GM12872 (cell line): ENCODE data around the gene PRKCE.

Experiments
- TF ChIP-seq, protein P1 (sequence below): IDR thresholded peaks from 3 replicates; pipeline ENCODE4 v1.5.1; 2011; ENCODE audit warnings: low read depth, mild to moderate bottlenecking, low read length, moderate library complexity; ENCODE audit not compliant: insufficient read depth

The PRKCE gene

DNA sequence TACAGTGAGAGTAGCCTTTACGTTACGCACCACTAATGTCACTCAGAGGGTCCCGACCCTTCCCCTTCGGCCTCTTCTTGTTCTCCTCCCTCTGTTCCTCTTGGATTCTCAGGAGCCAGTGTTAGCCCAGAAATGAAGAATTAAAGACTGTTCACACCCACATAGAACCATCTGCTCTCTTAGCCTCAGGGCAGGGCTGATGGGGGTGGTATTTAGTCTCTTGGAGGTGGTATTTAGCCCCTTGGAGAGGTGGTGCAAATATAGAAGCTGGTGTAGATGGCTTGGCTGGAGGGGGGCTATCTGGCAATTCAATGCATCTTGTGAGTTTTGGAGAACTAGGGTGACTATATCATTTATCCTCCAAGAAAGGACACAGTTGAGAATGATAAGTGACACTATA is 286.5 kb downstream of the PRKCE start:
- TF ChIP-seq, protein P1, sequence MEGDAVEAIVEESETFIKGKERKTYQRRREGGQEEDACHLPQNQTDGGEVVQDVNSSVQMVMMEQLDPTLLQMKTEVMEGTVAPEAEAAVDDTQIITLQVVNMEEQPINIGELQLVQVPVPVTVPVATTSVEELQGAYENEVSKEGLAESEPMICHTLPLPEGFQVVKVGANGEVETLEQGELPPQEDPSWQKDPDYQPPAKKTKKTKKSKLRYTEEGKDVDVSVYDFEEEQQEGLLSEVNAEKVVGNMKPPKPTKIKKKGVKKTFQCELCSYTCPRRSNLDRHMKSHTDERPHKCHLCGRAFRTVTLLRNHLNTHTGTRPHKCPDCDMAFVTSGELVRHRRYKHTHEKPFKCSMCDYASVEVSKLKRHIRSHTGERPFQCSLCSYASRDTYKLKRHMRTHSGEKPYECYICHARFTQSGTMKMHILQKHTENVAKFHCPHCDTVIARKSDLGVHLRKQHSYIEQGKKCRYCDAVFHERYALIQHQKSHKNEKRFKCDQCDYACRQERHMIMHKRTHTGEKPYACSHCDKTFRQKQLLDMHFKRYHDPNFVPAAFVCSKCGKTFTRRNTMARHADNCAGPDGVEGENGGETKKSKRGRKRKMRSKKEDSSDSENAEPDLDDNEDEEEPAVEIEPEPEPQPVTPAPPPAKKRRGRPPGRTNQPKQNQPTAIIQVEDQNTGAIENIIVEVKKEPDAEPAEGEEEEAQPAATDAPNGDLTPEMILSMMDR, result no peak

DNA sequence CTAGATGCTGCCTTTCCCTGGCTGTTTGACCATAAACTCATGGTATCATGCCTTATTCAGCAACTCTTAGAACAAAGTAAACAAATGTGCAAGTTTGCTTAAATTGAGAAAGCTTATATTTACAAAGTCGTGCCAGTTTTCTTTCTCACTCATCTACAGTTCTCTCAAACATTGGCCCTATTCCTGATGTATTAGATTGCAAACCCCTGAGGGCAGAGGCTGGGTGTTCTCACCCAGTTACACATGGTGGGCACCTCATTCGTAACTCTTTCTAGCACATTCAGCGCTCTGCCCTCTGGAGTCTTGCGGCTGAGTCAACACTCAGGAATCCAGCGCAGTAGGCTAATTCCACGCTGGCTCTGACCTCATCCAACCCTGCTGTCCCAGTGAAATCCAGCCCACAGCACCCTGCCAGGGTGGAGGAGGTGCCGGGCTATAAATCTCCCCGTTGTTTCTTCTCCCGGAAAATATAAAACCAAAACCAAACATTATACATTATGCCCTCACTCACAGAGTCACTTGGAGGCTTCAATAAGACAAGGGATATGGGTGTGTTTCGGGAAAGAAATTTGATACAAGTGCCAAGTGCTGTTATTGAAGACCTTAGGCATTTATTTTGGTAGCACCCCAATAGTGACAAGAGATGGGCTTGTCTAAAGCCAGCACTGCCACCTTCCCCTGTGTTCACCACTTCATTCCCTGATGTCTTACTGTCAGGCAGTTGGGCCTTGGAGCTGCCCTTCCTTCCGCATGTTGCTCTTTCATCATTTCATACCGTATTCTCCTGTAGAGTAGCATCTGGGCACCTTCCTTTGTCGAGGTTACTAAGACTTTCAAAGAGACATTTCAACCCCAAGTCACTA is 287.4 kb downstream of the PRKCE start:
- TF ChIP-seq, protein P1, result no peak

DNA sequence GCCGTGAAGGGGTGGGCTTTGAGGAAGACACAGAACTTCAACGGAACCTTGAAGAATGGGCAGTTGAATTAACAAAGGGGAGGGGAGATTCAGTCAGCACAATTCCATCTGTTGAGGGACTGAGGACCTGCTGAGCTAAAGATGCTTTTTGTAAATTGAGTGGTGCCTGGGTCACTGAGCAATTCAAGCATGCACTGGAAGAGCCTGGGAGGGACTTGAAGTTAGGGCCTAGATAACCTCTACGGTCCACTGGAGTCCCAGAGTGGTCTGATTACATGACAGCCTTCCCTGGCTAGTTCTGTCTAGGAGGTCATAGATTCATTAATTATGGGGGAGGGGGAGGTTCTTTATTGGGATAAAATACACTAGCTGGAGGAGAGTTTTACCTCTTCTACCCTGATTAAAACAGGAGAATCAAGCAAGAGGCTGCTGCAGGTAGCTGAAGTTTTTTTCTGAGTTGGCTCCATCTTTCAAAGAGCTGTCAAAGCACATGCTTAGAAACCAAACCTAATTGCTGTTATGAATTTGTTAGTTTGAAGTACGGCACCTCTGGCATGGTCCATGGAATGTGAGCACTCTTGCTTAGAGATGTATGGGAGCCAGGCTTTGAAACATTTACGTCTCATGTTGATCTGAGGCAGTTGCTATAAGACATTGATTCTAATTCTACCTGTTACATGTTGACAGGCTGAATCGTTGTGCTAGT is 290.2 kb downstream of the PRKCE start:
- TF ChIP-seq, protein P1, result no peak

DNA sequence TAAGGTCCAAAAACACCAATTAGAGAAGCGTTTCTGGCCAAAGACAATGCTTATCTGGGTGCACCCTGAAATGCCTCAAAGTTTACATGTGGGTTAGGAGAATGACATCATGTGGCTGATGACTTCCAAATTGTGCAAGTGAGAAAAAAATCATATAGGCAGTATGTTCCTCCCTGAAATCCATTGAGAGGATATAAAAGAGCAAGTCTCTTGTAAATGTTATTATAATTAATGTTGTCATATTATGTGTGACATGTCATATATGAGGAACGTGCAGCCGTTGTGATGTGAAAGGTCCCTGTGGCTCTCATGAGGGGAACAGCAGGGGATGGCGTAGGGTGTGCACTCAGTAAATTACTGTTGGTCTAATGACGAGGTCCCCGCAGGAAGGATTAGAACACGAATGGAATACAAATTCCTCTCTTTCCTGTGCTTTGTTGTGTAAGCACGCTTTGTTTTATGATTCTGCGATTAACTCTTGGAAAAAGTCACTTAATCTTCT is 290.8 kb downstream of the PRKCE start:
- TF ChIP-seq, protein P1, result no peak

DNA sequence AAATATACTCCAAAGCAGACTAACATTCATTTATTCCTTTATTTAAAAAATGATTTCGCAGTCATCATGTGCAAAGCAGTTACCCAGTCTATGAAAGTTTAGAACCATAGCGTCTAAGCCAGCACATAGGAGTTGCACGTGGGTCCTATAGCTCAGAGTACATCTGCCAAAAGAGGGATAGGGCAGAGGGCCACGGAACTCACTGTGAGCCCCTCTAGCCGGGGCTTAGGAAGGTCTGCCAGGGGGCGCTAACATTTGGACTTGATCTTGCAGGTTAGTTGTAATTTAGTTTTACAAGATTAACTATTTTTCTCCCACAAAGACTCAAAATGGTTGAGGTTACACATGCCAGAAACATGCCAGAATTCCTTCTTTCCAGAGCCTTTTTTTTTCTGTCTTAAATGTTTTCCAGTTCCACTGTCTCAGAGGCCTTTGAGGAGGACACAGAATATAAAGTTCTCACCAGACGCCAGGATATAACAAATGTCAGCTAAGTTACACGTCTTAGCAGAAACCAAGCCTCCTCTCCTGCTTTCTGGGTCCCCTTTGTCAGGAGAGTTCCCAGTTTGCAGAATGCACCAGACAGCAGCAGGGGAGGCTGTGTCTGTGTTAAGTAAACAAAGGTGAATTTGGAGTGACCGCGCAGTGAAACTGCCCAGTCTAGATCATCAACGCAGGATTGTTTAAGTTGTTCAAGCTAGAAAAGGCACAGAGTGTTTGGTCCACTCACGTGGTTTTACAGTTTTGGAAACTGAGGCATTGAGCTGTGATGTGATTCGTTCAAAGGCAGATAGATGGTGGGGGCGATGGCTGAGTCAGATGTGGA is 292.0 kb downstream of the PRKCE start:
- TF ChIP-seq, protein P1, result no peak

DNA sequence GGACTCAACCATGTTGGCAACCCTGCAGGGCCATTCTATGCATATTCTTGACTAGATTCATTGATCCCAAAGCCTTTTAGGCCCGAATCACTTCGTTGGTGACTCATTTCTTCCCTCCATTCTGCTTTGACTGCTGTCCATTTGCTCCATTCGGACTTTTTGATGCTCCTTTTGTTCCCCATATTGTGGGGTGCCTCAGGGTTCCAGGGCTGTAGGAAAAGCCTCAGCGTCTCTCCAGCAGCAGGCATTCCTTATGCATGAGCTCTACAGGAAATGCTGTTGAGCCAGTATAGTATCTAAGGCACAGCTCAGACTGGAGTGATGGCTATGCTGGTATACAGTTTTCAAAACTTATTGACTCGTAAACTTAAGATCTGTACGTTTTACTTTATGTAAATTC is 292.6 kb downstream of the PRKCE start:
- TF ChIP-seq, protein P1, result no peak

DNA sequence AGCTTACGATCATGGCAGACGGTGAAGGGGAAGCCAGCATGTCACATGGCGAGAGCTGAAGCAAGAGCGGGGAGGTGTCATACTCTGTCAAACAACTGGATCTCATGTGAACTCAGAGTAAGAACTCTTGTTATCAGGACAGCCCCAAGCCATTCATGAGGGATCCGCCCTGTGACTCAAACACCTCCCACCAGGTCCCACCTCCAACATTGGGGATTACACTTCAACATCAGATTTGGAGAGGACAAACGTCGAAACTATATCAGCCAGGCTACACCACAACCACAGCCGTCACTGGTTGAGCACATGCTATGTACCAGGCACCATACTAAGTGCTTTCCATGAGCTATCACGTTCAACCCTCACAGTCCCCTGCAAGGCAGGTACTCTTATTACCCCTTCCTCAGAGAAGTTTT is 293.8 kb downstream of the PRKCE start:
- TF ChIP-seq, protein P1, result no peak
